GM13976 (cell line): ENCODE results near the gene SIX2.

ENCODE experiments used
- DNase-seq: peaks from one replicate; pipeline ENCODE4 v3.0.0; 2012; ENCODE audit warnings: low spot score
- CTCF ChIP-seq: IDR thresholded peaks from 2 replicates; pipeline ENCODE4 v1.5.1; 2012; ENCODE audit warnings: borderline replicate concordance, mild to moderate bottlenecking; ENCODE audit not compliant: insufficient read depth; ENCODE audit errors: extremely low read depth, missing control alignments, control extremely low read depth
- in situ Hi-C: fragments of 300-500 bp; cut with MboI; formaldehyde crosslinking; loops from one replicate; pipeline ENCODE4 v1.12.0; 2022; ENCODE audit warnings: low sequenced_read_pairs, mixed read lengths, inconsistent platforms; ENCODE audit not compliant: unreplicated experiment

The SIX2 gene

GRCh38 chr2:45013229-45014015 is 4.2 kb upstream of the SIX2 start:
- peak; percentile 35 for DNase-seq
- in situ Hi-C loops: no loop called here
- TF ChIP-seq CTCF: no peak

GRCh38 chr2:45012733-45013132 is 3.5 kb upstream of the SIX2 start:
- no peak for TF ChIP-seq CTCF
- DNase-seq: peak; percentile 33
- in situ Hi-C loops: no loop called here

- no peak for TF ChIP-seq CTCF
- in situ Hi-C loops: no loop called here
- no peak for DNase-seq
Measured at GRCh38 chr2:45011621-45012602, 2.7 kb upstream of the SIX2 start.

GRCh38 chr2:45011121-45011520 is 1.9 kb upstream of the SIX2 start:
- DNase-seq: no peak
- TF ChIP-seq CTCF: no peak
- in situ Hi-C loops: no loop called here

GRCh38 chr2:45010702-45011012 is 1.4 kb upstream of the SIX2 start:
- in situ Hi-C loops: no loop called here
- DNase-seq: peak; percentile 34
- no peak for TF ChIP-seq CTCF

- peak; percentile 48 for DNase-seq
- in situ Hi-C loops: no loop called here
- TF ChIP-seq CTCF: no peak
Measured at GRCh38 chr2:45009928-45010701, 863 bp upstream of the SIX2 start.
